ENCODE results near the gene VAV2.
A peak's percentile ranks its signal among the peaks of the same experiment; 100 is the strongest.

Gene VAV2

DNA sequence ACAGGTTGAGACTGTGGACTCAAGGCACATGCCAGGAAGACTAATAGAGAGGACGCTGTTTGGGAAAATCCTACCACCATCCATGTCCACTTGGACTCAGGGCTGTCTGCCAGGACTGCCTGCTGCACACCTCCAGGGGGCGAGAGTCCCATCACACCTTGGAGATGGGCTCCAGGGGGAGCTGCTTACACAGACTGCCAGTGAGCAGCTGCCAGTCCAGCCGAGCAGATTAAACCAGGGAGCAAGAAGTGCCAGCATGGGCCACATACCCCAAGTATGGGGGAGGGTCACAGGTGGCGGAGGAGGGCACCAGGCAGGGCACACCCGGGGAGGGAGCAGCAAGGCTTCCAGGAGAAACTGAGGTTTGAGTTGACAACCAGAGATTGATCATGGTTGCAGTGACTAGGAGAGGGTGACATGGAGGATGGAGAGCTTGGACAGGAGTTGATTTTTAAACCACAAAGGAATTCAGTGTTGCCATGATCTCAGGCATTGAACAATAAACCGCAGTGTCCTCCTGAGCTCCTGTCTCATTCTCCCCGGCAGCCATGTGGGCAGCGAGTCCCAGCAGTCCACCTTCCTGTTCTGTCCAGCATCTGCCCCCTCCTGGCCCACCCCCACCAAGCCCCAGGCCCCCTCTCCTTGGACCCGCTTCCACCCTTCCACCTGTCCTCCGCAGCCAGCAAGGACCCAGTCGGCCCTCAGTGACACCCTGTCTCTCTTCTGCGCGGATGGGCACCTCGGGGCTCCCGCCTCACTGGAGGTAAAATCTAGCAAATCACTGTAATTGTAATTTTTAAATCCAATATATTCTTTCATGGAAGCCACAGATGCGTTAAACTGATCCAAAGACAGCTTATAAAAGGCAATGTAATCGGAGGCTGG lies 3.1 kb upstream of the VAV2 start:
- H3K4me3 ChIP-seq (ENCODE audit: low read depth, low read length), result no peak overlapping the region
- DNase-seq (ENCODE audit: low read depth), result no peak
- TF ChIP-seq, protein P1, sequence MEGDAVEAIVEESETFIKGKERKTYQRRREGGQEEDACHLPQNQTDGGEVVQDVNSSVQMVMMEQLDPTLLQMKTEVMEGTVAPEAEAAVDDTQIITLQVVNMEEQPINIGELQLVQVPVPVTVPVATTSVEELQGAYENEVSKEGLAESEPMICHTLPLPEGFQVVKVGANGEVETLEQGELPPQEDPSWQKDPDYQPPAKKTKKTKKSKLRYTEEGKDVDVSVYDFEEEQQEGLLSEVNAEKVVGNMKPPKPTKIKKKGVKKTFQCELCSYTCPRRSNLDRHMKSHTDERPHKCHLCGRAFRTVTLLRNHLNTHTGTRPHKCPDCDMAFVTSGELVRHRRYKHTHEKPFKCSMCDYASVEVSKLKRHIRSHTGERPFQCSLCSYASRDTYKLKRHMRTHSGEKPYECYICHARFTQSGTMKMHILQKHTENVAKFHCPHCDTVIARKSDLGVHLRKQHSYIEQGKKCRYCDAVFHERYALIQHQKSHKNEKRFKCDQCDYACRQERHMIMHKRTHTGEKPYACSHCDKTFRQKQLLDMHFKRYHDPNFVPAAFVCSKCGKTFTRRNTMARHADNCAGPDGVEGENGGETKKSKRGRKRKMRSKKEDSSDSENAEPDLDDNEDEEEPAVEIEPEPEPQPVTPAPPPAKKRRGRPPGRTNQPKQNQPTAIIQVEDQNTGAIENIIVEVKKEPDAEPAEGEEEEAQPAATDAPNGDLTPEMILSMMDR (IDR thresholded peaks at IDR 0.05; ENCODE audit: low read depth, low read length, missing control alignments), result peak; percentile 40

DNA sequence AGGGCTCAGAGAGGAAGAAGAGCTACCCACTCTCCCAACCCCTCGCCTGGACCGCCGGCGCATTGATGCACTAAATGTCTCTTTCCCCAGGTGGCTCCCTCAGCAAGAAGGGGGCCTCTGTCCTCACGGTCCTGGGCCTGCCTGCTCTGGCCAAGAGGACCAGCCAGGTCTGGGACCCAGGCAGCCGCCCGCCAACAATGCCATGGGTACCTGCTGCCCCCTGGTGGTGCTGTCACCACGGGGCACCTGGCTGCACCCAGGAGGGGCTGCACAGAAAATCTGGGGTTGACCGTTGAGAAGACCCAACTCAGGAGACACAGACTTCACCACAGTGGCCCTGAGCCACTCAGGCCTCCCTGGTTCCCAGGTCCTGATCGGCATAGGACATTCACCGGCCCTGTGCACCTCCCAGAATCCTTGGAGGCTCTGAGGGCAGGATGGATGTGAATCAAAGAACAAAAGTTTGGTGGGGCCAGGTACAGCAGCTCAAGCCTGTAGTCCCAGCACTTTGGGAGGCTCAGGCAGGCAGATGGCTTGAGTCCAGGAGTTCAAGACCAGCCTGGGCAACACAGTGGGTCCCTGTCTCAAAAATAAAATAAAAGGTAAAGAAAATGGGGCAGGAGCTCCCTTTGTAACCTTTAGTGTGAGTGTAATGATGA lies 2.4 kb upstream of the VAV2 start:
- TF ChIP-seq, protein P1 (IDR thresholded peaks at IDR 0.05; ENCODE audit: low read depth, low read length, missing control alignments), result peak; percentile 95
- no peak for DNase-seq (ENCODE audit: low read depth)

DNA sequence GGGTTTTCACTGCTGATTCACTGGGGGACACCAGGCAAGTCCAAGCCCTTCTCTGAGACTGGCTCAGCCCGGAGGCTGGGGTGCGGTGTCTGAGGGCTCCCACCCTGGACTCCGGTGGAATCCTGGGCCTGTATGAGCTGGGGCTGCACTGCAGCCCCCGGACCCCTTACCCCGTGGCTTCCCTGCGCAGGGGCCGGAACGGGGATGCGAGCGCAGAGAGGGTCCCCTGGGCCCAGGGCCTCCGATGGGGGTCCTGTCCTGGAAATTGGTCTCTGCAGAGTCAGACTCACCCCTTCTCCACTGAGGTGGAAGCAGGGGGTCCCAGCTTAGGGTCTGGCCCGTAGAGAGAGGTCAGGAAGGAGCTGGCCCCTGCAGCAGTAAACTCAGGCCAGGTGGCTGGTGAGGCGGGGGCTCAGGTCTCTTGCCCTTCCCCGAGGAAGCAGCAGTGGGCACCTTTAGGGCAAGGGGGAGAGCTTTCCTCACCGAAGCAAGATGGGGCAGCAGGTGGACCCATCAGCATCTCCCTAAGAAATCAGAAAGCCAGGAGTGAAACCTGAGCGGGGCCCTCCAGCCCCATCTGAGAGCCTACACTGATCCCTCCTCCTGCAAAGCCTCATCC lies 1.6 kb upstream of the VAV2 start:
- peak overlapping the region; percentile 97 for H3K4me3 ChIP-seq (ENCODE audit: low read depth, low read length)
- TF ChIP-seq, protein P1 (IDR thresholded peaks at IDR 0.05; ENCODE audit: low read depth, low read length, missing control alignments), result no peak
- DNase-seq (ENCODE audit: low read depth), result no peak

More for the DNA sequence above, 2.4 kb upstream of the VAV2 start:
- no peak overlapping the region for H3K4me3 ChIP-seq (ENCODE audit: low read depth, low read length)

DNA sequence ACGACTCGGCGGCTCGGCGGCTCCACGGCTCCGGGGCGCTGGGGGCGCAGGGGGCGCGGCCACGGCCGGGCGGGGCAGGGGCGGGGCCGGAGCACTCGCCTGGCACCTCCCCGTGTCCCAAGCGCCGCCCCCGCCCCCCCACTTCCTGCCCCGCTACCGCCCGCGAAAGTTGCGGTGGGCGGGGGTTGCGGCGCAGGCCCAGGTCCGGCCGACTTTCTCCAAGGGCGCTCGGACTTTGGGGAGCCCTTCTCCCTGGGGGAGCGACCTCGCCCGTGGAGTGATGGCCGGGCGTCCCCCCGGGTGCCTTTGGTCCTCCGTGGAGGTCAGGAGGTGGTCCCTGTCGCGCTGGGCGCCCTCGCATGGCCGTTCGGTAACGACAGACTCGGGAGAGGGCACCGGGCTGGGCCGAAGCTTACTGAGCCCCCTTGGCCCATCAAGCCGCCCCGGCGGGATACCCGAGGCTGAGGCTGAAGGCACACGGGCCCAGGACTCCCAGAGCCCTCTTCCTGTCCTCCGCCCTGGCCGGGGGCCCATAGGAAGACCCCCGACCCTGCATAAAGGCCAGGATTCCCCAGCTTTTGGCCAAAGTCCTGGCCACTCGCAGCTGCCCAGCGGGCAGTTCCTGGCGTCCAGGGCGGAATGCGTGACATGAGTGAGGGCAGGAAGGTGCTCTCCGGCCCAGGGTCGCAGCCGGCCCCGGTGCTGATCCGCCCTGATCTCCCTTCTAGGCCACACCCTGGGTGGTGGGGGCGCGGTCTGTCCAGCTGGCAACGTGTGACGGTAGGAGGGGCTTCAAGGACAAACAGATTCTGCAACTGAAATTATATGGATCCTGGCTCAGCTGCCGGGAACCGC lies 883 bp upstream of the VAV2 start:
- TF ChIP-seq, protein P1 (IDR thresholded peaks at IDR 0.05; ENCODE audit: low read depth, low read length, missing control alignments), result peak; percentile 43
- DNase-seq (ENCODE audit: low read depth), result no peak
- H3K4me3 ChIP-seq (ENCODE audit: low read depth, low read length), result peak overlapping the region; percentile 97

DNA sequence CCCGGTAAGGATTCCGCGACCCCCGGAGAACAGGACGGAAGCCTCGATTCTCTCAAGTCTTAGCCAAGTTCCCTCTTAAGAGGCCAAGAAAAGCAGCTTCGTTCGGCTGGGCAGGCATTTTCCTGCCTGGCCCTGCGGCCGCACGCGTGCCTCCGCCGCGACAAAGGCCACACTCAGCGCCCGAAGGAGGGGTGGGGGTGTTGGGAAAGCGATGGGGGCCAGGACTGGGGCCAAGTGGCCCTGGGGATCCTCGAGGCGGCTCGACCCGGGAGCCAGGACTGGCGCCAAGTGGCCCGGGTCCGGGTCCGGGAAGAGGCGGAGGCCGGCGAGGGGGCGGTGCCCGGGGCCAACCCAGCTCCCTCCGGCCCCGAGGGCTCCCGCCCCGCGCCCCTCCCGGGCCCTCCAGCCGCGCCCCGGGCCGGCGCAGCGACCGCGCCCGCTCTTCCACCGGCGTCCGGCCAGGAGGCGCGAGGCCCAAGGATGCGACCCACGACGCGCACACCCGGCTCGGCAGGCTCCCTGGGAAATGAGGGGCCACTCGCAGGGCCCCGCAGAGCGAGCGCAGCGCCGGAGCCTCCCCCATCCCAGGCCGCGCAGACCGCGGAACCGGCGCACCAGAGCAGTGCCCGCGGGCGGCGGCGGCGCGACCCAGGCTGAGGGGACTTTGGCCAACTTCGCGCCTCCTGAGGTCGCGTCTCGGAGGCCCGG lies 756 bp downstream of the VAV2 start:
- peak overlapping the region; percentile 97 for H3K4me3 ChIP-seq (ENCODE audit: low read depth, low read length)
- no peak for DNase-seq (ENCODE audit: low read depth)
- TF ChIP-seq, protein P1 (IDR thresholded peaks at IDR 0.05; ENCODE audit: low read depth, low read length, missing control alignments), result no peak
